GM23248 (cell line): ENCODE data around the gene SLC12A3. TPM values are rescaled to one million over a fixed set of nuclear protein-coding genes. Genes with fewer than 3 reads are reported as not detected.

Source experiments
- DNase-seq: peaks from one replicate; pipeline ENCODE4 v3.0.0-alpha.2; 2015
- H2AFZ ChIP-seq: fragments of 200-600 bp; sonication (generic); 2 replicates; pipeline ENCODE4 v1.6.1; 2016; ENCODE audit warnings: antibody characterized with exemption
- H3F3A ChIP-seq: fragments of 200-600 bp; sonication (generic); 2 replicates; pipeline ENCODE4 v1.6.1; 2016; ENCODE audit warnings: mild to moderate bottlenecking, antibody characterized with exemption, mixed run types; ENCODE audit not compliant: insufficient read depth
- H3K27ac ChIP-seq: fragments of 200-600 bp; sonication (generic); 2 replicates; pipeline ENCODE4 v1.5.1; 2016; ENCODE audit warnings: mild to moderate bottlenecking
- H3K27me3 ChIP-seq: fragments of 200-600 bp; sonication (generic); replicated peaks from 2 replicates; pipeline ENCODE4 v1.6.1; 2016; ENCODE audit warnings: mild to moderate bottlenecking; ENCODE audit not compliant: insufficient read depth
- H3K36me3 ChIP-seq: fragments of 200-600 bp; sonication (generic); 2 replicates; pipeline ENCODE4 v1.6.1; 2016; ENCODE audit warnings: low read depth, mild to moderate bottlenecking
- H3K4me1 ChIP-seq: fragments of 200-600 bp; sonication (generic); 2 replicates; pipeline ENCODE4 v1.6.1; 2016; ENCODE audit warnings: mild to moderate bottlenecking; ENCODE audit not compliant: insufficient read depth
- H3K4me2 ChIP-seq: fragments of 200-600 bp; sonication (generic); one replicate; pipeline ENCODE4 v1.6.1; 2016; ENCODE audit warnings: mild to moderate bottlenecking; ENCODE audit not compliant: unreplicated experiment
- H3K4me3 ChIP-seq: fragments of 200-600 bp; sonication (generic); 2 replicates; pipeline ENCODE4 v1.5.1; 2016; ENCODE audit warnings: mild to moderate bottlenecking
- H3K79me2 ChIP-seq: fragments of 200-600 bp; sonication (generic); 2 replicates; pipeline ENCODE4 v1.6.1; 2016; ENCODE audit warnings: mild to moderate bottlenecking; ENCODE audit not compliant: insufficient read depth
- H3K9ac ChIP-seq: fragments of 200-600 bp; sonication (generic); 2 replicates; pipeline ENCODE4 v1.6.1; 2016; ENCODE audit warnings: mild to moderate bottlenecking
- H3K9me2 ChIP-seq: fragments of 200-600 bp; sonication (generic); 2 replicates; pipeline ENCODE4 v1.6.1; 2016; ENCODE audit warnings: mixed run types, mild to moderate bottlenecking, moderate library complexity; ENCODE audit not compliant: insufficient read depth
- H3K9me3 ChIP-seq: fragments of 200-600 bp; sonication (generic); one replicate; pipeline ENCODE4 v1.6.1; 2017; ENCODE audit warnings: low read depth
- H4K20me1 ChIP-seq: fragments of 200-600 bp; sonication (generic); 2 replicates; pipeline ENCODE4 v1.6.0; 2016; ENCODE audit not compliant: insufficient read depth
- EZH2 ChIP-seq: fragments of 200-600 bp; sonication (generic); IDR thresholded peaks from 2 replicates; pipeline ENCODE4 v1.6.1; 2018; ENCODE audit warnings: antibody characterized with exemption, mild to moderate bottlenecking; ENCODE audit not compliant: insufficient read depth, poor library complexity, severe bottlenecking
- EZH2phosphoT487 ChIP-seq: fragments of 200-600 bp; sonication (generic); IDR thresholded peaks from 2 replicates; pipeline ENCODE4 v1.6.1; 2018; ENCODE audit warnings: antibody characterized with exemption, moderate library complexity, mild to moderate bottlenecking, low read depth; ENCODE audit not compliant: insufficient read depth
- WGBS, 2 experiments: methylation state at CpG; one replicate each; pipeline ENCODE4 v1.1.6; 2015 to 2017; ENCODE audit warnings: low lambda C conversion rate in 2 of 2, low coverage in 1 of 2; ENCODE audit errors: missing lambda C conversion rate in 2 of 2; 5-methylcytosine and 5-hydroxymethylcytosine counted together
- in situ Hi-C: fragments of 300-500 bp; cut with MboI; formaldehyde crosslinking; loops from 2 replicates; pipeline ENCODE4 v1.15.0; 2020
- polyA plus RNA-seq: library from polyadenylated mRNA; unstranded; fragments of >200 nt; fragmentation: Nextera tagmentation; extraction: Ambion mirVana; gene quantifications from 2 replicates; pipeline ENCODE4 v1.2.1, GENCODE V29; 2016
- total RNA-seq: library from RNA; depleted of rRNA; stranded (reverse); fragments of >200 nt; shearing (Covaris generic); gene quantifications from 2 replicates; pipeline ENCODE4 v1.2.3, GENCODE V29; 2014

Gene SLC12A3
- total and polyA plus RNA-seq, 2 experiments from 2014 or later = not detected

GRCh38 chr16:56859636-56860035 is 5.4 kb upstream of the SLC12A3 start:
- 84 to 95% methylated on average over 2 of the region's 2 CpGs for WGBS, 2 experiments
- H3K36me3 ChIP-seq = no peaks in the 10 kb centered on the region
- H3K27ac ChIP-seq = no peak overlapping the region
- H4K20me1 ChIP-seq = no peaks in the 10 kb centered on the region
- no peak for DNase-seq
- no peaks in the 10 kb centered on the region for H3K27me3 ChIP-seq
- H3K4me1 ChIP-seq = no peaks in the 10 kb centered on the region
- no peak overlapping the region for H3K4me3 ChIP-seq
- no peak overlapping the region for H2AFZ ChIP-seq
- no peaks in the 10 kb centered on the region for H3F3A ChIP-seq
- no peaks in the 10 kb centered on the region for H3K9me3 ChIP-seq
- H3K4me2 ChIP-seq = no peak overlapping the region
- in situ Hi-C loops = loop anchor here (10.0 kb wide), 2 partner anchors 95 to 175 kb away; no protein-coding TSS in a partner anchor
- H3K9ac ChIP-seq = no peak overlapping the region
- H3K9me2 ChIP-seq = no peaks in the 10 kb centered on the region
- TF ChIP-seq EZH2 (no peak), EZH2phosphoT487 (no peak)
- no peaks in the 10 kb centered on the region for H3K79me2 ChIP-seq

GRCh38 chr16:56860226-56861020 is 4.6 kb upstream of the SLC12A3 start:
- Histone ChIP-seq H2AFZ (no peak overlapping the region), H3K9me2 (no peaks in the 10 kb centered on the region), H3K4me3 (no peak overlapping the region), H3F3A (no peaks in the 10 kb centered on the region), H3K36me3 (no peaks in the 10 kb centered on the region), H3K4me1 (no peaks in the 10 kb centered on the region), H3K79me2 (no peaks in the 10 kb centered on the region), H3K27ac (no peak overlapping the region), H3K27me3 (no peaks in the 10 kb centered on the region), H3K4me2 (no peak overlapping the region), H3K9ac (no peak overlapping the region), H4K20me1 (no peaks in the 10 kb centered on the region), H3K9me3 (no peaks in the 10 kb centered on the region)
- 78 to 82% methylated on average over 9 of the region's 9 CpGs for WGBS, 2 experiments
- TF ChIP-seq EZH2phosphoT487 = no peak
- no peak for TF ChIP-seq EZH2
- in situ Hi-C loops = loop anchor here (10.0 kb wide), 2 partner anchors 94 to 174 kb away; no protein-coding TSS in a partner anchor
- no peak for DNase-seq

- 71 to 84% methylated on average over 3 of the region's 3 CpGs for whole genome bisulfite sequencing, 2 experiments
- no peak for DNase-seq
- H3K4me3 ChIP-seq = no peak overlapping the region
- in situ Hi-C loops = loop anchor here (10.0 kb wide), 2 partner anchors 94 to 174 kb away; no protein-coding TSS in a partner anchor
- no peaks in the 10 kb centered on the region for H3F3A ChIP-seq
- no peaks in the 10 kb centered on the region for H3K4me1 ChIP-seq
- H3K4me2 ChIP-seq = no peak overlapping the region
- no peak for TF ChIP-seq EZH2
- H3K36me3 ChIP-seq = no peaks in the 10 kb centered on the region
- H3K9ac ChIP-seq = no peak overlapping the region
- no peaks in the 10 kb centered on the region for H3K9me2 ChIP-seq
- no peaks in the 10 kb centered on the region for H3K9me3 ChIP-seq
- no peaks in the 10 kb centered on the region for H3K79me2 ChIP-seq
- no peak overlapping the region for H3K27ac ChIP-seq
- H4K20me1 ChIP-seq = no peaks in the 10 kb centered on the region
- H2AFZ ChIP-seq = no peak overlapping the region
- H3K27me3 ChIP-seq = no peaks in the 10 kb centered on the region
These were observed 3.9 kb upstream of the SLC12A3 start for GRCh38 chr16:56861092-56861610.

GRCh38 chr16:56861756-56862155 is 3.3 kb upstream of the SLC12A3 start:
- Histone ChIP-seq H3K9ac (no peak overlapping the region), H3K27ac (no peak overlapping the region), H3K79me2 (no peaks in the 10 kb centered on the region), H3K4me1 (no peaks in the 10 kb centered on the region), H3K27me3 (no peaks in the 10 kb centered on the region), H3K4me2 (no peak overlapping the region), H3K9me3 (no peaks in the 10 kb centered on the region), H3K4me3 (no peak overlapping the region), H3K36me3 (no peaks in the 10 kb centered on the region), H2AFZ (no peak overlapping the region), H3F3A (no peaks in the 10 kb centered on the region), H3K9me2 (no peaks in the 10 kb centered on the region), H4K20me1 (no peaks in the 10 kb centered on the region)
- DNase-seq = no peak
- in situ Hi-C loops = loop anchor here (10.0 kb wide), 2 partner anchors 93 to 173 kb away; no protein-coding TSS in a partner anchor
- TF ChIP-seq EZH2phosphoT487 (no peak), EZH2 (no peak)
- 96 to 97% methylated on average over 8 of the region's 8 CpGs for WGBS, 2 experiments
